ENCODE data around the gene MSI2. TPM values are rescaled to one million over a fixed set of nuclear protein-coding genes. Genes with fewer than 3 reads are reported as not detected.

Gene MSI2
- polyA plus RNA-seq, 3 donors, result 82.8 to 94.6 (median 84.0) TPM

GRCh38 chr17:57665128-57665527 is 408.8 kb downstream of the MSI2 start:
- DNase-seq (ENCODE audit: low read depth in 3 of 3, low spot score in 2 of 3), result no peak

GRCh38 chr17:57665696-57666095 is 409.4 kb downstream of the MSI2 start:
- DNase-seq (ENCODE audit: low read depth in 3 of 3, low spot score in 2 of 3), result no peak

GRCh38 chr17:57666201-57666870 is 410.0 kb downstream of the MSI2 start:
- DNase-seq (ENCODE audit: low read depth in 3 of 3, low spot score in 2 of 3), result no peak

GRCh38 chr17:57666946-57667345 is 410.6 kb downstream of the MSI2 start:
- no peak for DNase-seq (ENCODE audit: low read depth in 3 of 3, low spot score in 2 of 3)

GRCh38 chr17:57667461-57667923 is 411.2 kb downstream of the MSI2 start:
- no peak for DNase-seq (ENCODE audit: low read depth in 3 of 3, low spot score in 2 of 3)

- DNase-seq (ENCODE audit: low read depth in 3 of 3, low spot score in 2 of 3), result no peak
These were observed 412.0 kb downstream of the MSI2 start for GRCh38 chr17:57668332-57668731.

GRCh38 chr17:57669671-57670529 is 413.6 kb downstream of the MSI2 start:
- DNase-seq (ENCODE audit: low read depth in 3 of 3, low spot score in 2 of 3), result no peak

GRCh38 chr17:57670769-57671569 is 414.6 kb downstream of the MSI2 start:
- no peak for DNase-seq (ENCODE audit: low read depth in 3 of 3, low spot score in 2 of 3)

- DNase-seq (ENCODE audit: low read depth in 3 of 3, low spot score in 2 of 3), result peak in 2 of 3 donors; percentile 52 to 71
These were observed 415.6 kb downstream of the MSI2 start for GRCh38 chr17:57671667-57672632.

- no peak for DNase-seq (ENCODE audit: low read depth in 3 of 3, low spot score in 2 of 3)
These were observed 416.6 kb downstream of the MSI2 start for GRCh38 chr17:57672971-57673370.

GRCh38 chr17:57674894-57675293 is 418.6 kb downstream of the MSI2 start:
- DNase-seq (ENCODE audit: low read depth in 3 of 3, low spot score in 2 of 3), result no peak

GRCh38 chr17:57675427-57676387 is 419.4 kb downstream of the MSI2 start:
- DNase-seq (ENCODE audit: low read depth in 3 of 3, low spot score in 2 of 3), result no peak

GRCh38 chr17:57676543-57676942 is 420.2 kb downstream of the MSI2 start:
- no peak for DNase-seq (ENCODE audit: low read depth in 3 of 3, low spot score in 2 of 3)

- DNase-seq (ENCODE audit: low read depth in 3 of 3, low spot score in 2 of 3), result no peak
These were observed 421.0 kb downstream of the MSI2 start for GRCh38 chr17:57677301-57677700.

GRCh38 chr17:57677858-57678257 is 421.5 kb downstream of the MSI2 start:
- no peak for DNase-seq (ENCODE audit: low read depth in 3 of 3, low spot score in 2 of 3)

GRCh38 chr17:57678393-57678792 is 422.1 kb downstream of the MSI2 start:
- DNase-seq (ENCODE audit: low read depth in 3 of 3, low spot score in 2 of 3), result no peak

- DNase-seq (ENCODE audit: low read depth in 3 of 3, low spot score in 2 of 3), result no peak
These were observed 423.0 kb downstream of the MSI2 start for GRCh38 chr17:57679356-57679755.

- no peak for DNase-seq (ENCODE audit: low read depth in 3 of 3, low spot score in 2 of 3)
These were observed 423.8 kb downstream of the MSI2 start for GRCh38 chr17:57679906-57680695.
